T-helper 2 cell (primary cell): ENCODE data around the gene ADAMTS7.
"Not testable (repeated sequence)": the region's sequence is repeated elsewhere in the genome, so short reads cannot be mapped to it uniquely, and the experiment has no call there.

Source experiments
- DNase-seq, 5 experiments: peaks; one replicate each; pipeline versions ENCODE4 v3.0.0 to v3.0.0-alpha.2; 2012 to 2022
- total RNA-seq, 2 donors: gene quantifications; one replicate each; lab custom pipeline; 2026; lab: John Stamatoyannopoulos, UW

ADAMTS7 gene
- total RNA-seq, result 0 to 0.27 reads per million in 2 donors

DNA sequence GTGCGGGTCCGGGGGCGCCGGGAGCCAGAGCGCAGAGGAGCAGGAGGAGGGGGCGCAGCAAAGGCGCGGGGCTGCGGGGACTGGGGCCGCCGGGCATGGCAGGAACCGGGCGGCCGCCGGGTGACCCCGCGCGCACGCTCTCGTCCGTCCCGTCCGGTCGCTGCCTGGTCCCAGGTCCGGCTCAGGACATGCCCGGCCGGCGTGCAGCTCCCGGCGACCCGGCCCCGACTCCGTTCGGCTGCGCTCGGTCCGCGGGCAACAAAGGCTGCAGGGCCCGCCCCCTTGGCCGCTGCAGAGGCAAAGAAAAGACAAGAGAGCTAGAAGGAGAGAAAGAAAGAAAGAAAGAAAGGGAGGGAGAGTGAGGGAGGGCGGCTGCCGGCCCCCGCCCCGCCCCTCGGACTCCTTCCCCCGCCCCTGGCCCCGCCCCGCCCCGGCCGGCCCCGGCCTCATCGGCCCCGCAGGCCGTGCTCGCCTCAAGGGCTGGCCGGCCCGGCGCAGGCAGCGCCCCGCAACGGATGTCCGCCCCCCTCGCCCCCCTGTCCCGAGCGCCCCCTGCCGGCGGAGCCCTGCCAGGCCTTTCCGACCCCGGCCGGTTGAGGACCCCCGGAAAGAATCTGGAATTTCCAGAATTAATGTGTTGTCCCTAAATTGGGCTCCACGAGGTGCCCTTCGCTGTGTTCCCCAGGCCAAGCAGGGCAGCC, at the start of gene ADAMTS7:
Gene ADAMTS7, minus strand, starts transcription at position 341 of the 701 bp plus-strand sequence. Its CDS starts 244 bp downstream, at position 97.
- peak; percentile 21 to 36 (median 30) for DNase-seq

DNA sequence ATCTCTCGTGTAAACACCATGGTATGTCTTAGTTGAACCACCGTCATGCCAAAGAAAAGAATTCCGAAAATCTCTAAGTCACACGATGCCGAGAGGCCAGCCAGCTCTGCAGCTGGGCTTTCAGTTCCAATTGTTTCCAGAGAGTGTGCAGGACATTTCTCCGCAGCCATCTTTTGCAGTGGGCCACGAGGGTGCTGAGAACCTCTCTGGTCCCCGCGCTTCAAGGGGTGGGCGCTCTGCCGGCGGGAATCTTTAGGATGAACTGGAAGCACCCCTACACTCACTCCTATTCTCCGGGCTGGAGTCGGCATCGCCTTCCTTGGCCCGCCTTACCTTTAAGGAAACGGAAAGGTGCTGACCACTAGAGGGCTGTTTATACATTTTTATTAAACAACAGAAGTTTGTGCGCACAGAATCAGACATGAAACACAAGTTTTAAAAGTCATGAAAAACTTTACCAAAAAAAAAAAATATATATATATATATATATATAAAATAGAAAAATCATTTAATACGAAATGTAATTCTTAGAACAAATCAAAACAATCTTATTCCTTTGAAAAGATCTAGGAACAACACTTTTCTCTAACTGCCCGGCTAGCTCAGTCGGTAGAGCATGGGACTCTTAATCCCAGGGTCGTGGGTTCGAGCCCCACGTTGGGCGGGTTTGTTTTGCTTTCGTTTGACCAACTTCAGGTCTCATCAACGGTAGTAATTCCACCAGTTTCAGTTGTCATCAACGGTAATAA, 48.9 kb upstream of the ADAMTS7 start:
- peak in 4 of 5 experiments; percentile 42 to 73 (median 64) for DNase-seq

DNA sequence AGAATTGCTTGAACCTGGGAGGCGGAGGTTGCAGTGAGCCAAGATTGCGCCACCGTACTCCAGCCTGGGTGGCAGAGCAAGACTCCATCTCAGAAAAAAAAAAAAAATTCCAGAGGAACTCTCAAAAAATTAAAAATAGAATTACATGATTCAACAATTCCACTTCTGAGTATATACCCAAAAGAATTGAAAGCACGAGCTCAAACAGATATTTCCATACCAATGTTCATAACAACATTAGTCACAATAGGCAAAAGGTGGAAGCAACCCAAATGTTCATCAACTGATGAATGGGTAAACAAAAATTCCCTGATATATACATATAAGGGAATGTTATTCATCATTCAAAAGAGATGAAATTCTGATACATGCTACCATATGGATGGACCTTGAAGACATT, 44.5 kb upstream of the ADAMTS7 start:
- DNase-seq, result no peak

DNA sequence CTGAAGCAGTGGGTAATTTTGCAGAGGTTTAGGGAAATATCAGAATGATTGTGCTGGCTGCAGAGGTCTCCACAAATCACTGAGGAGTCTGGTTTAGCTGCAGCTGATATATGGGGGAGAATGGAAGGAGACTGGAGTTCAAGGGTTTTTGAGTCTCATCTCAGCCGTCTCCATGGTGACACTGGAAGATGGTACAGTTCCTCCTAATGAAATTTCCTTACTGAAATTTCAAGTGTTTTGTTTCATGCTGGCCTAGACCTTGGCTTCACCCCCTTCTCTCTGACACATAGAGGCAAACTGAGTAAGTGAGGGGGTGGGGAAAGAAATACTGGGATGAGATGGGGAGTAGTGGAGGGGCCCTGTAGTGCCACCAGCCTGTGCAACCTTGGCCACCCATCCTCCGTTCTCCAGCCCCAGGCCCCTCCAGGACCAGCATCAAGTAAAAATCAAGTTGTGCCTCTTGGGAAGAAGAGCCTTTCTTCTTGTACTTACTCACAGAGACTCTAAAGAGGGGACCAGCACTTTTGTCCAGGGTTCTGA, 43.6 kb upstream of the ADAMTS7 start:
- DNase-seq, result no peak

DNA sequence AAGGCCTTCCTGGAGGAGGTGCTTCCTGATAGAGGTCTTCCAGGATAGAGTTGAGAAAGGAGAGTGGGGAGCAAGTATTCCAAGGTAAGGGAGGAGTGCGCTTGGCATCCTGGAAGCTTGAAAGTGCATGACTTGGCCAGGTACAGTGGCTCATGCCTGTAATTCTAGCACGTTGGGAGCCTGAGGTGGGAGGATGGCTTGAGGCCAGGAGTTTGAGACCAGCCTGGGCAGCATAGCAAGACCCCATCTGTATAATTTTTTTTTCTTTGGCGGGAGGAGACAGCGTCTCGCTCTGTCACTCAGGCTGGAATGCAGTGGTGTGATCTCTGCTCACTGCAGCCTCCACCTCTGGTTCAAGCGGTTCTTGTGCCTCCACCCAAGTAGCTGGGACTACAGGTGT, 42.2 kb upstream of the ADAMTS7 start:
- DNase-seq, result no peak

GRCh38 chr15:78850941-78851755, 39.9 kb upstream of the ADAMTS7 start:
- DNase-seq, result no peak

DNA sequence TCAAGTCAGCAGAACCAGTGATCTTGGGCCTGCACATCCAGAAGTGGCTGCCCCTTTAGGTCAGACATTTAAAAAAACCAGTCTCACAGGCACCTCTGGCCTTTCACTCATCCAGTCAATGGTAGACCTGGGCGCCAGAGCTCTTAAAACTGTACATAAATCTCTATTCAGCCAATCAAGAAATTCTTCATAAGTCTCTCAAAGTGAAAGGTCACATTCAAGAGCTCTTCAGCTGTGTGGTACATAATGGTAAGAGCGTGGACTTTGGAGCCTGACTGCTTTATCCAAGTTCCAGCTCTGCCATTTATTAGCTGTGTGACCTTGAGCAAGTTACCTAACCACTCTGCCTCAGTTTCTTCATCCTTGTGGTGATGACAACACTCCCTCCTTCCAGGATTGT, 39.1 kb upstream of the ADAMTS7 start:
- DNase-seq, result no peak

DNA sequence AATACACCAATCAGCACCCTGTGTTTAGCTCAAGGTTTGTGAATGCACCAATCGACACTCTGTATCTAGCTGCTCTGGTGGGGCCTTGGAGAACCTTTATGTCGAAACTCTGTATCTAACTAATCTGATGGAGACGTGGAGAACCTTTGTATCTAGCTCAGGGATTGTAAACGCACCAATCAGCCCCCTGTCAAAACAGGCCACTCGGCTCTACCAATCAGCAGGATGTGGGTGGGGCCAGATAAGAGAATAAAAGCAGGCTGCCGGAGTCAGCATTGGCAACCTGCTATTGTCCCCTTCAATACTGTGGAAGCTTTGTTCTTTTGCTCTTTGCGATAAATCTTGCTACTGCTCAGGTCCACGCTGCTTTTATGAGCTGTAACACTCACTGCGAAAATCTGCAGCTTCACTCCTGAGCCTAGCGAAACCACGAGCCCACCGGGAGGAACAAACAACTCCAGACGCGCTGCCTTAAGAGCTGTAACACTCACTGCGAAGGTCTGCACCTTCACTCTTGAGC, 36.2 kb upstream of the ADAMTS7 start:
- not testable (repeated sequence) for DNase-seq

DNA sequence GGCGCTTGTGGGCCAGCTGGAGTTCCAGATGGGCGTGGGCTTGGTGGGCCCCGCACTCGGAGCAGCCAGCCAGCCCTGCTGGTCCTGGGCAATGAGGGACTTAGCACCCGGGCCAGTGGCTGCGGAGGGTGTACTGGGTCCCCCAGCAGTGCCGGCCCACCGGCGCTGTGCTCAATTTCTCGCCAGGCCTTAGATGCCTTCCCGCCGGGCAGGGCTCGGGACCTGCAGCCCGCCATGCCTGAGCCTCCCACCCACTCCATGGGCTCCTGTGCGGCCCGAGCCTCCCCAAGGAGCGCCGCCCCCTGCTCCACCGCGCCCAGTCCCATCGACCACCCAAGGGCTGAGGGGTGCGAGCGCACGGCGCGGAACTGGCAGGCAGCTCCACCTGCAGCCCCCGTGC, 35.6 kb upstream of the ADAMTS7 start:
- DNase-seq, result not testable (repeated sequence)

- DNase-seq, result no peak
Observed at GRCh38 chr15:78842519-78842918, 31.3 kb upstream of the ADAMTS7 start.

DNA sequence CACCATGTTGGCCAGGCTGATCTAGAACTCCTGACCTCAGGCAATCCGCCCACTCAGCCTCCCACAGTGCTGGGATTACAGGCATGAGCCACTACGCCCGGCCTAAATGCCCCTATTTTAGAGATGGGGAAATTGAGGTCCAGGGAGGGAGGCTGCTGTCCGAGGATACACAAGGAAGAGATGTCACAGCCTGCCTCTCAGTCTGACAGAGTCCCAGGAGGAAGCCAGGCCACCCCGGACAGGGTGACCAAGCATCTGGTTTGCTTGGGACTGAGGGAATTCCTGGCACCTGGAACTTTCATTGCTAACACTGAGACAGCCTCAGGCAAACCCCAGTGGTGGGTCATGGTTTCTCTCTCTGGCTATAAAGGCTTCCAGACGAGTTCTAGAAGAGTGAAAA, 30.6 kb upstream of the ADAMTS7 start:
- no peak for DNase-seq

DNA sequence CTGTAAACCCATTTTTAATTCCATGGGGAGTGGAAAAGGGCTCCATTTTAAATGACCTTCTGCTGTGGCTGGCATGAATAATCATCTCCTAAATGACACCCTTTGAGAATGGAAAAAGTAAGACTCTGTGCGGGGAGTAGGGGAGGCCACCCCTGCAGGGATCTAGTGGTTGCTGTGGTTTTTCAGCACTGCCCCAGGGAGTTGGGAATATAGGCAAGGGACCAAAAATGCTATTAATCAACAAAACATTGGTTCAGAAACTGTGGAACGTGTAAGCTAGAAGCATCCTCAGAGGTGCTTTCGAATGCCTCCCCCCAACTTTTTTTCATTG, 30.1 kb upstream of the ADAMTS7 start:
- DNase-seq, result no peak

- no peak for DNase-seq
Observed at GRCh38 chr15:78840661-78841375, 29.6 kb upstream of the ADAMTS7 start.

DNA sequence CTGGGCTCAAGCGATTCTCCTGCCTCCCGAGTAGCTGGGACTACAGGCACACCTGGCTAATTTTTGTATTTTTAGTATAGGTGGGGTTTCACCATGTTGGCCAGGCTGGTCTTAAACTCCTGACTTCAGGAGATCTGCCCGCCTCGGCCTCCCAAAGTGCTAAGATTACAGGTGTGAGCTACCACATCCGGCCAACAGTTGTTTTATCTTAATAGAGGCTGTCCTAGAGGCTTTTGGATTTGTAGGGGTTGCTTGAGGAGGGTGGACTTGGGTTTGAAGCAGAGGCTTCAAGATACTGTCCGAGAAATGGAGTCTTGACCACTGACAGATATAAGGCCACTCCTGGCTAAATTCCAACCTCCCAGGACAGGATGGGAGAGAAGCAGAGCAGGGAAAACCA, 27.9 kb upstream of the ADAMTS7 start:
- not testable (repeated sequence) for DNase-seq

GRCh38 chr15:78838489-78838888, 27.2 kb upstream of the ADAMTS7 start:
- DNase-seq, result no peak

- DNase-seq, result no peak
Observed at GRCh38 chr15:78837543-78837942, 26.3 kb upstream of the ADAMTS7 start.

- DNase-seq, result no peak
Observed at GRCh38 chr15:78837131-78837530, 25.9 kb upstream of the ADAMTS7 start.

GRCh38 chr15:78836333-78836732, 25.1 kb upstream of the ADAMTS7 start:
- no peak for DNase-seq

- no peak for DNase-seq
Observed at GRCh38 chr15:78831229-78832207, 20.3 kb upstream of the ADAMTS7 start.

- no peak for DNase-seq
Observed at GRCh38 chr15:78830514-78831228, 19.4 kb upstream of the ADAMTS7 start.
